Erythroblast (primary cell): Measurements from ENCODE around the gene PSMG1.

Experiments used
- DNase-seq, 2 experiments: peaks; one replicate each; lab custom pipeline; 2025; lab: John Stamatoyannopoulos, UW
- GATA1 ChIP-seq: IDR thresholded peaks from 2 replicates; pipeline ENCODE4 v1.6.1; 2011; ENCODE audit warnings: low read depth, mild to moderate bottlenecking, control low read depth, low read length, moderate library complexity
- POLR2A ChIP-seq: IDR thresholded peaks from 2 replicates; pipeline ENCODE4 v1.6.1; 2011; ENCODE audit warnings: mild to moderate bottlenecking, low read length

Gene PSMG1

GRCh38 chr21:39182484-39183271 is 573 bp downstream of the PSMG1 start:
- DNase-seq: peak; percentile 68 to 73
- no peak for TF ChIP-seq GATA1
- no peak for TF ChIP-seq POLR2A

- TF ChIP-seq GATA1 (no peak), POLR2A (no peak)
- DNase-seq: peak; percentile 37 to 42
Measured at GRCh38 chr21:39182016-39182415, 1.2 kb downstream of the PSMG1 start.

GRCh38 chr21:39181205-39181818 is 1.9 kb downstream of the PSMG1 start:
- TF ChIP-seq GATA1: no peak
- TF ChIP-seq POLR2A: no peak

GRCh38 chr21:39180429-39181019 is 2.7 kb downstream of the PSMG1 start:
- TF ChIP-seq POLR2A: no peak
- TF ChIP-seq GATA1: no peak
- peak; percentile 32 for DNase-seq

More at GRCh38 chr21:39181205-39181818, 1.9 kb downstream of the PSMG1 start:
- no peak for DNase-seq

GRCh38 chr21:39178421-39178820 is 4.8 kb downstream of the PSMG1 start:
- DNase-seq: no peak
- no peak for TF ChIP-seq GATA1
- no peak for TF ChIP-seq POLR2A

GRCh38 chr21:39176271-39176709 is 7.0 kb downstream of the PSMG1 start:
- no peak for DNase-seq
- no peak for TF ChIP-seq POLR2A
- TF ChIP-seq GATA1: no peak

GRCh38 chr21:39175665-39176064 is 7.6 kb downstream of the PSMG1 start:
- no peak for DNase-seq
- TF ChIP-seq POLR2A (no peak), GATA1 (no peak)

- peak; percentile 11 to 52 for DNase-seq
- TF ChIP-seq GATA1 (no peak), POLR2A (no peak)
Measured at GRCh38 chr21:39175154-39175553, 8.1 kb downstream of the PSMG1 start.

- peak in 1 of 2 experiments; percentile 20 for DNase-seq
- TF ChIP-seq GATA1 (no peak), POLR2A (no peak)
Measured at GRCh38 chr21:39173716-39174680, 9.3 kb downstream of the PSMG1 start.

GRCh38 chr21:39169906-39170305 is 13.3 kb downstream of the PSMG1 start:
- no peak for TF ChIP-seq POLR2A
- no peak for TF ChIP-seq GATA1

GRCh38 chr21:39168800-39169199 is 14.5 kb downstream of the PSMG1 start:
- TF ChIP-seq POLR2A (no peak), GATA1 (no peak)
- no peak for DNase-seq

More at GRCh38 chr21:39169906-39170305, 13.3 kb downstream of the PSMG1 start:
- DNase-seq: no peak

GRCh38 chr21:39164523-39164922 is 18.7 kb downstream of the PSMG1 start:
- no peak for DNase-seq
- TF ChIP-seq GATA1 (no peak), POLR2A (no peak)

- no peak for DNase-seq
- TF ChIP-seq GATA1: no peak
- no peak for TF ChIP-seq POLR2A
Measured at GRCh38 chr21:39161064-39161463, 22.2 kb downstream of the PSMG1 start.
